GM06990 (cell line): ENCODE measurements around the gene HYDIN.
"Not testable (repeated sequence)": the region's sequence is repeated elsewhere in the genome, so short reads cannot be mapped to it uniquely, and the experiment has no call there.

Source experiments
- DNase-seq: peaks from one replicate; pipeline ENCODE4 v3.0.0-alpha.2; 2011; ENCODE audit not compliant: insufficient read length; ENCODE audit errors: extremely low read depth
- H3K27me3 ChIP-seq: replicated peaks from 2 replicates; pipeline ENCODE4 v1.6.0; 2011; ENCODE audit warnings: low read length; ENCODE audit not compliant: control insufficient read depth, insufficient read depth
- H3K36me3 ChIP-seq: 2 replicates; pipeline ENCODE4 v1.5.1; 2011; ENCODE audit warnings: low read length; ENCODE audit not compliant: control insufficient read depth, insufficient read depth
- H3K4me3 ChIP-seq: replicated peaks from 2 replicates; pipeline ENCODE4 v1.5.1; 2011; ENCODE audit warnings: low read depth, mild to moderate bottlenecking, control low read depth, low read length
- CTCF ChIP-seq: IDR thresholded peaks from 2 replicates; pipeline ENCODE4 v1.5.1; 2011; ENCODE audit warnings: low read length, control low read depth, mild to moderate bottlenecking, inconsistent platforms; ENCODE audit not compliant: insufficient read depth, poor library complexity, severe bottlenecking

The HYDIN gene

GRCh38 chr16:70876442-70876841, 354.1 kb downstream of the HYDIN start:
- not testable (repeated sequence) for H3K36me3 ChIP-seq, H3K4me3 ChIP-seq, H3K27me3 ChIP-seq, DNase-seq

DNA sequence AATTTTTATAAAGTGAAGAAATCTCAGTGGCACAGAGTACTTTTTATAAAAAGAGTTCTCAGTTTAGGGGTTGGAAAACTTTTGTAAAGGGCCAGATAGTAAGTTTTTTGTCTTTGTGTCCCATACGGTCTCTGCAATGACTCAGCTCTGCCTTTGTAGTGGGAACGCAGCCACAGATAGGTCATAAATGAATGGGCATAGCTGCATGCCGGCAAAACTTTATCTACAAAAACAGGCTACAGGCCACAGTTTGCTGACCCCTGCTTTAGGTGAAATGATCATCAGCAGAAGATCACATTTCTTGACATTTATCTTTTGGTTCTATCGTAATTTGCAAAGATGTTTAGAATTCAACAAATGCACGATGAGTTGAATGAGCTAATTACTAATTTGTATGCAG, 365.8 kb downstream of the HYDIN start:
- DNase-seq, H3K36me3 ChIP-seq, H3K27me3 ChIP-seq, H3K4me3 ChIP-seq: not testable (repeated sequence)

DNA sequence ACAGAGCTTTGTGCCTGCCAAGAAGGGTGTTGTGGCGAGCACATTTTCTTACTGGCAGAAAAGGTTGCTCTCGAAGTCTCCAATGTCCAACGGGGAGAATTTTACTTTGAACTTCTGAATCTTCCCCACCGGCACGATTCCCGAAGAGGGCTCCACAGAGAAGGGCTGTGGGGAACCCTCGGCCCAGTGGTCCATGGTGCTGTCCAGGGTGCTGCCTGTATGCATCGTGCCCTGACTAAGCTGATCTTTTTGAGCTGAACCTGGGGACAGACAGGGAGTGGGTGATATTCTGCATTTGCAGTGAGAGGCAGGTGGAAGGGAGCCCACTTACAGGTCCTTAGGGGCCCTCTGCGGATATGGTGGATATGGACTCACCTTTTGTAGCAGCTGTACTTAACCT, 368.5 kb downstream of the HYDIN start:
- not testable (repeated sequence) for H3K4me3 ChIP-seq, DNase-seq, H3K27me3 ChIP-seq, H3K36me3 ChIP-seq

DNA sequence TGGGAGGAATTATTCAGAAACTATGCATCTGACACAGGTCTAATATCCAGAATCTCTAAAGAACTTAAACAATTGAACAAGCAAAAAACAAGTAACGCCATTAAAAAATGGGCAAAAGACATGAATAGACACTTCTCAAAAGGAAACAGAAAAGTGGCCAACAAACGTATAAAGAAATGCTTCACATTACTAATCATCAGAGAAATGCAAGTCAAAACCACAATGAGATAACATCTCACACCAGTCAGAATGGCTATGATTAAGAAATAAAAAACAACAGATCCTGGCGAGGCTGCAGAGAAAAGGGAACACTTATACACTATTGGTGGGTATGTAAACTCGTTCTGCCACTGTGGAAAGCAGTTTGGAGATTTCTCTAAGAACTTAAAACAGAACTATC, 379.2 kb downstream of the HYDIN start:
- H3K27me3 ChIP-seq, H3K4me3 ChIP-seq, DNase-seq, H3K36me3 ChIP-seq: not testable (repeated sequence)

GRCh38 chr16:70823498-70824118, 406.9 kb downstream of the HYDIN start:
- H3K4me3 ChIP-seq, DNase-seq, H3K27me3 ChIP-seq, H3K36me3 ChIP-seq: not testable (repeated sequence)

DNA sequence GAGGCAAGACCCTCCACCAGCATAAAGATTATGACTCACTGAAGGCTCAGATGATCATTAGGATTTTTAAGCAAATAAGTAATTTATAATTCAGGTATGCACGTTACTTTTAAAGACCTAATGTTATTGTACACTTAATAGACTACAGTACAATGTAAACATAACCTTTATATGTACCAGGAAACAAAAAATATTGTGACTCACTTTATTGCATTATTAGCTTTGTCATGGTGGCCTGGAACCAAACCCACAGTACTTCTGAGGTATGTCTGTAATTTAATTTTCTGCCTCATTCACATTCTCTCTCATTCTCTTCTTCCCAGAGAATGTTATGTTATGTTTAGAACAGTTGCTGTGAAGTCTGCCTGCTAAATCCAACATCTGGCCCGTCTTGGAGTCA, 407.8 kb downstream of the HYDIN start:
- H3K36me3 ChIP-seq, H3K4me3 ChIP-seq, DNase-seq, H3K27me3 ChIP-seq: not testable (repeated sequence)

DNA sequence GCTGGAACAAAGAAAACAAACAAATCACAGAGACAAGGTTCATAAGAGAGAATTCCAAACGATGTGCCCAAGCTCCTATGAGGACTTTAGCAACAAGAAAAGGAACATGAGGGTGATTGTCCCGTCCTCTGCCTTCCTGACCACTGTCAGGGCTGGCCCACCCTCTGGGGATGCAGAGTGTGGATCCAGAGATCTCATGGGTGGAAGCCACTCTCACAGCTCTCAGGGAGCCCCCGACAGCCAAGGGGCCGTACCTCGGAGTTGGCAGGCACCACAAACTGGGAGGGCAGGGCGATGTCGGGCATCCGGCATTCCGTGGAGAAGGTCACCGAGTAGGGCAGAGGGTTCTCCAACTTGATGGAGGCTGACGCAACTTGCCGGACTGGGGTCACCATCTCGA, 412.4 kb downstream of the HYDIN start:
- H3K27me3 ChIP-seq, H3K36me3 ChIP-seq, H3K4me3 ChIP-seq, DNase-seq: not testable (repeated sequence)

DNA sequence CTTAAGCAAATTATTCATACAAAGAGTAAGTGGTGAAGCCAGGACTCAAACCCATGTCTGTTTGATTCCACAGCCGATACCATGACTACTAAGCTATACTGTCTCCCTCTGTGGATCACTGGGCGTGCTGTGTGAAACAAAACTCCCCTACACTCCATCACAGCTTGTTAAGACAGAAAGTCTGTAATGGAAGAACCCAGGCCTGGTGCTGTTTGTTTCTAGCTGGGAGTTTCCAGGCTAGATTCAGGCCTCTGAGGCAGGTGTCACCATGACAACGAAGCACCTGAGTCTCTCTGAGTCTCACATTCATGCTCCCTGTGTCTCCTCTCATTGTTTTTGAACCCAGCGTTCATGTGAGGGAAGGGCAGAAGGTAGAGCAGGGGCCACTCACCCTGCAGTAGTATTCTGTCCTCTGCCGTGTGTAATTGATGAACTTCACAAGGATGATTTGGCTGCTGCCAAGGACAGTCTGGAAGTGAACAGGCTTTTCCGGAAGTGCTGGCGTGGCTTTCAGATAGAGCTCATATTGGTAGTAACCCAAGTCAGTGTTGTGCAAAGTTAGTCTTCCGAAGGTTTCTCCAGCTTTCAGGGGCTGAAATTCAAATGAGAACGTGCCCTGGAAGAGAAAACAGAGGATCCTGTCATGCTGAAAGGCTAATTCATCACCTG, 421.0 kb downstream of the HYDIN start:
- DNase-seq: no peak
- TF ChIP-seq CTCF: no peak
- H3K27me3 ChIP-seq: no peaks in the 10 kb centered on the region
- no peaks in the 10 kb centered on the region for H3K36me3 ChIP-seq
- no peak overlapping the region for H3K4me3 ChIP-seq

GRCh38 chr16:70808371-70808770, 422.2 kb downstream of the HYDIN start:
- TF ChIP-seq CTCF: peak; percentile 30
- Histone ChIP-seq H3K27me3 (no peaks in the 10 kb centered on the region), H3K36me3 (no peaks in the 10 kb centered on the region), H3K4me3 (no peak overlapping the region)
- DNase-seq: no peak
